ENCODE measurements around the gene WEE1.
"Not testable (repeated sequence)": the region's sequence is repeated elsewhere in the genome, so short reads cannot be mapped to it uniquely, and the experiment has no call there.

Gene WEE1

GRCh38 chr11:9573052-9573774 lies at the start of gene WEE1:
Gene WEE1 (plus strand): TSS chr11:9573670. CDS start chr11:9573934, 264 bp downstream.
- in situ Hi-C loops (cut with MboI; ENCODE audit: low pct_unique_long_range_greater_than_20kb, low sequenced_read_pairs): no loop called here
- DNase-seq: peak; percentile 99

DNA sequence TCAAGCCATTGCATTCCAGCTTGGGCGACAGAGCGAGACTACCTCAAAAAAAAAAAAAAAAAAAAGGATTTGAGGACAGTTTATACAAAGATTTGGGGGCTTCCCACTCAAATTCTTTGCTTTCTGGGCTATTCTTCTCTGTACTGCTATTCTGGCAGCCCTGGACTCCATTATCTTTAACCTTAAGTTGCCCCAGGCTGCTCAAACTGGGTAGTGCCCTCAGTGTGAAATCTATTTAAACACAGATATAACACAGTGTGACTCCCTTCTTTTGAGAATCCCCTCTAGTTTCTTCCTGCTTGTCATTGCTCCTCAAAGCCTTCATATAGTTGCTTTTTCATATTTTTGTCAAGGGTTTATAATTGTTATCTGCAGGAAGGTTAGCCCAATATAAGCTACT lies 49.5 kb upstream of the WEE1 start:
- no peak for DNase-seq
- in situ Hi-C loops (cut with MboI; ENCODE audit: low pct_unique_long_range_greater_than_20kb, low sequenced_read_pairs): no loop called here

GRCh38 chr11:9525116-9525515 lies 48.4 kb upstream of the WEE1 start:
- DNase-seq: no peak
- in situ Hi-C loops (cut with MboI; ENCODE audit: low pct_unique_long_range_greater_than_20kb, low sequenced_read_pairs): no loop called here

- no peak for DNase-seq
- in situ Hi-C loops (cut with MboI; ENCODE audit: low pct_unique_long_range_greater_than_20kb, low sequenced_read_pairs): no loop called here
Measured at GRCh38 chr11:9527481-9528135, 45.9 kb upstream of the WEE1 start.

- DNase-seq: no peak
- in situ Hi-C loops (cut with MboI; ENCODE audit: low pct_unique_long_range_greater_than_20kb, low sequenced_read_pairs): no loop called here
Measured at GRCh38 chr11:9528136-9528501, 45.4 kb upstream of the WEE1 start.

DNA sequence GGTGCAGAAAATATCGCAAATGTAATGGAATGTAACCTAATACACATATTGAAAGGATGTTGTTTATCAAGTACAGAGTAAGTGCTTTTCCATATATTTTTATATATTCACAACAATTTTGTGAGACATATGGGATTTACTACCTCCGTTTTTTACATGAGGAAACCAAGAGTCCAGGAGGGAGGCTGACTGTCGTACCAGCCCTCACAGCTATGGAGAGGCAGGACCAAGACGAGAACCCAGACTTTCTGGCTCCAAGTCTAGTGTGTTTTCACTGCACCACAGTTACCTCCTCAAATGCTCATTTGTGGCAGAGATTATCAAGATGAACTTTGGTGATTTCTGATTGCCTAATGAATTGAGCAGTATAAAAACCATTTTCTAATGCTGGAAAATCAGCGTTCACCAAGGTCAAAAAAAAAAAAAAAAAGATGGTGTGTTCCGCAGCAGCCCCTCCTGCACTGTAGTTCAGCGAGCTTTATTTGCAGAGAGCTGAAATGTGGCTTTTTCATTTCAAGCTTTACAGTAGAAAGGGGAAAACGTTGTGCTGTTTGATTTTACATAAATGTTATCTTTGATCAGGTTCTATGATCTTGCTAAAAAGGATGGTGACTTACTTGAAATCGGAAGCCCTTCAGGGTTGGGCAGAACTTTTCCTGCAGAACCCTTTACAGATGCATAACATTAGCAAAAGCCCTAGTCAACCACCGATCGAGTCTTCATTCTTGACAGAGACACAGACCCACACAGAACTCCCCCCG lies 44.7 kb upstream of the WEE1 start:
- no peak for DNase-seq
- in situ Hi-C loops (cut with MboI; ENCODE audit: low pct_unique_long_range_greater_than_20kb, low sequenced_read_pairs): no loop called here

DNA sequence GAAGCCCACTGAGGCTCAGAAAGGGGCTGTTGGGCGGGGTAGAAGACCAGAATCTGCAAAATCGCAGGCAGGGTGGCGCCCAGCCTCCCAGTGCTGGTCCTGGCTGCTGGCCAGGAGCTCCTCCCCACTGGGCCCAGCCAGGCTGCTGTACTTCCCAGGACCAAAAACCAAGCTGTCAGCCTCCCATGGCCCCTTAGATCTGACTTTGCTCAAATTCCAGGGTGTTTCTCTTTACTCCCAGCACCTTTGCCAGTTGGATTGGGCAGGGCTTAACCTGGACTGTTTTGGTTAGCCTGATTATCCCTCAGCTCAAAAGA lies 44.2 kb upstream of the WEE1 start:
- DNase-seq: no peak
- in situ Hi-C loops (cut with MboI; ENCODE audit: low pct_unique_long_range_greater_than_20kb, low sequenced_read_pairs): no loop called here

GRCh38 chr11:9530020-9530621 lies 43.3 kb upstream of the WEE1 start:
- no peak for DNase-seq
- in situ Hi-C loops (cut with MboI; ENCODE audit: low pct_unique_long_range_greater_than_20kb, low sequenced_read_pairs): no loop called here

DNA sequence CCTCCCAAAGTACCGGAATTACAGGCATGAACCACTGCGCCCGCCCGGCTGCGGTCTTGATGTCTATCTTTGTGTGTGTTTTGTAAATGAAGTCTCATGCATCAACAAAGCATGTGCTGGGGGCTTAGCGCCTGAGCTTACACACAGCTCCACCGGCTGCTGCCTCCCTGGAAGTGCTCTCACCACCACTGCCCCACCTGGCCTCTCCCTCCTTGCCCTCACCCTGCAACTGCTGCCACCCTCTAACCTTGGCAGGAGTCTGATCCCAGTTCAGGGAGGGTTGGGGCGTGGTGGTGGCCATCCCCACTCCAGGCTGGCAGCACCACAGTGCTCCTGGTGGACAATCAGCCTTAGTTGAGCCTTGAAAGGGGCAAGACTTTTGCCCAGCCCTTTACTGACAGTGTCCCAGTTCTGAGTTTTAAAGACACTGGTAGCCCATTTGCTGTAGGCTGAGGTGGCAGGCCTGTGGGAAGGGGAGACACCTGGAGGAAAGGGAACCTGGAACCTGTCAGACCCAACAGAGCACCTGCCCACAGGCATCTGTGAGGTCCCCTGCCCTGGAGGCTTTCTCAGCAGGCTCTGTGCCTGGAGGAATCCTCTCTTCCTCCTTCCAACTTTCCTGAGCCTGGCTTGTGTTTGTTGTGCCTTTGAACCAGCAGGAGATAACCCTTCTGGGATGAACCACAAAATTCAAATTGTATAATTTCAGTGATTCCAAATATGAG lies 42.4 kb upstream of the WEE1 start:
- in situ Hi-C loops (cut with MboI; ENCODE audit: low pct_unique_long_range_greater_than_20kb, low sequenced_read_pairs): no loop called here
- no peak for DNase-seq

- in situ Hi-C loops (cut with MboI; ENCODE audit: low pct_unique_long_range_greater_than_20kb, low sequenced_read_pairs): no loop called here
Measured at GRCh38 chr11:9533058-9533457, 40.4 kb upstream of the WEE1 start.

DNA sequence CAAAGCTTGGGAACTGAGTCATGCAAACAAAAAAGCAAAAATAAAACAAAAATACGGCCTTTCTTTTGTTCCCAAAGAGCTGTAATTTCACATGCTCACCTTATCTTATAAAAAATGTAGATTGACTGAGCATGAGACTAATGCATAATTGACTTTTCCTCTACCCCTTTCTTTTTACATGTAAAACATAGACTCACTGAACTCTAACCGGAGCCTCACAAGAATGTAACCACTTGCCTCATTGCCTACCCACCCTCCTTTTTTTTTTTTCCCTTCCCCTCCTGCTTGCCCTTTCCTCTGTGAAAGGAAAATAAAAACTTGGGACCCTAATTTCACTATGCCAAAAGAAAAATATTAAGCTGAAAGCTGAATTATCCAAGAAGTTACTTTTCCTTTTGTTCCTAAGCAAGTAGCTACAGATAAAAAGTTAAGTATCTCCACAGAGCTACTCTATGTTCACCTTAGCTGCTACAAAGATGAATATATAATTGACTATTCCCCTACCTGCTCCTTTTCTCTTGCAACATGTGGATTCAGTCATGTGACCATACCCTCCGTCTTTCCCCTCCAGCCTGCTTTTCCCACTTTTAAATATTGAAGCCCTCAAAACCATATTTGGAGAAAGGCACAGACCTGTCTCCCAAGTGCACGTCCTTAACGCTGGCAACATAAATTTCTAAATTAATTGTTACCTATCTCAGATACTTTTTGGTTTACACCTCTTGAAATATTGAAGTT lies 39.6 kb upstream of the WEE1 start:
- DNase-seq: peak; percentile 53
- in situ Hi-C loops (cut with MboI; ENCODE audit: low pct_unique_long_range_greater_than_20kb, low sequenced_read_pairs): no loop called here

More at GRCh38 chr11:9533058-9533457, 40.4 kb upstream of the WEE1 start:
- DNase-seq: no peak

- in situ Hi-C loops (cut with MboI; ENCODE audit: low pct_unique_long_range_greater_than_20kb, low sequenced_read_pairs): no loop called here
- DNase-seq: peak; percentile 87
Measured at GRCh38 chr11:9535189-9535781, 38.2 kb upstream of the WEE1 start.

DNA sequence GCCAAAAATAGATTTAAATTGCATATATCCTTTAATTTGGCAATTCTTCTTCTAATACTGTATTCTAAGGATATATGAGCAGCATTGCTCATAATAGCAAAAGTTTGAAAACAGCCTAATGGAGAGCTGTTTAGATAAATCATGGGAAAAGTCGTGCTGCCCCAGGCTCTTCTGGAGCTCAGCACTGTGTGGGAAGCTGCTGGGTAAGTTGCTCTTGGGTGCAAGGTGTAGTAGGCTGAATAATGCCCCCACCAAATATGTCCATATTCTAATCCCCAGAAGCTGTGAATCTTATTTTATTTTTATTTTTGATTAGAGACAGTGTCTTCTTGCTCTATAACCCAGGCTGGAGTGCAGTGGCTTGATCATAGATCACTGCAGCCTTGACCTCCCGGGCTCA lies 34.9 kb upstream of the WEE1 start:
- in situ Hi-C loops (cut with MboI; ENCODE audit: low pct_unique_long_range_greater_than_20kb, low sequenced_read_pairs): no loop called here
- no peak for DNase-seq

GRCh38 chr11:9549216-9549615 lies 24.3 kb upstream of the WEE1 start:
- DNase-seq; in situ Hi-C loops (cut with MboI; ENCODE audit: low pct_unique_long_range_greater_than_20kb, low sequenced_read_pairs): not testable (repeated sequence)

DNA sequence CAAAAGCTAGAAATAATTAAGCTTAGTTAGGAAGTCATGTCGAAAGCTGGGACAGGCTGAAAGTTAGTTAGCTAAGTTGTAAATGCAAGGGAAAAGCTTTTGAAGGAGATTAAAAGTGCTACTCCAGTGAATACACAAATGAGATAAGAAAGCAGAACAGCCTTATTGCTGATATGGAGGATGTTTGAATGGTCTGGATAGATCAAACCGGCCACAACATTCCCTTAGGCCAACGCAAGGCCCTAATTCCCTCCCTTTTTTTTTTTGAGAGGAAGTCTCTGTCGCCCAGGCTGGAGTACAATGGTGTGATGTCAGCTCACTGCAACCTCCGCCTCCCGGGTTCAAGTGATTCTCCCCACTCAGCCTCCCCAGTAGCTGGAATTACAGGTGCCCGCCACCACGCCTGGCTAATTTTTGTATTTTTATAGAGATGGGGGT lies 23.3 kb upstream of the WEE1 start:
- in situ Hi-C loops (cut with MboI; ENCODE audit: low pct_unique_long_range_greater_than_20kb, low sequenced_read_pairs): no loop called here
- DNase-seq: peak; percentile 25

GRCh38 chr11:9561279-9561982 lies 12.0 kb upstream of the WEE1 start:
- in situ Hi-C loops (cut with MboI; ENCODE audit: low pct_unique_long_range_greater_than_20kb, low sequenced_read_pairs): no loop called here
- no peak for DNase-seq

- in situ Hi-C loops (cut with MboI; ENCODE audit: low pct_unique_long_range_greater_than_20kb, low sequenced_read_pairs): no loop called here
- DNase-seq: no peak
Measured at GRCh38 chr11:9562716-9563115, 10.8 kb upstream of the WEE1 start.
